GM21367 (cell line): ENCODE measurements around the gene PSMD6.

Source experiments
- ATAC-seq: cut with Tn5 transposase; IDR thresholded peaks from one replicate; pipeline ENCODE4 v1.9.1; 2021; ENCODE audit not compliant: unreplicated experiment

Gene PSMD6

DNA sequence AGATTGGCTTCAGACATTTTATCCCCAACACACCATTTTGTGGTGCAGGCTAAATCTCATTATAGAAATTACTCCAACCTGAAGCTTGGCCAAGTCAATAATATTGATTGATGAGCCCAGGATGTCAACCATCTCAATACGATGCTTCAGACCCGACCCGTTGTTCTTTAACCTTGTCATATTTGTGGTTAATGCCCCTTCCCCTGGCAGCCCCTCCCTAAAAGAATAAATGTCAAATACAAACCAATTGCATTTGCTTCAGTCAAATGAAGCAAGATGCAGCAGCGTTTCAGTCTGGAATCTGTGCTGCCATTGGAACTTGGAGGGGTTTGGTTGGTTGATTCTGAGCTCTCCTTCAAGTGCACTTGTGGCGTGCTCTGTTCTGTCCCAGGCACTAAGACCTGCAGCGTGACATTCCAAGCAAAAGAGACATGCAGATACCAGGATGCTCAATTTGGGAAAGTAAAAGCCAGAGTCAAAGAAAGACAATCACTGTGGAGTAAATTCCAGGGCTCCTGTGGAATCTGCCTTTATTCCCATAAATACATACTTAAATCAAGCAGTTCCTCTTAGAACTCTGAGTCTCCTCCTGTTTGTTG, 23.8 kb upstream of the PSMD6 start:
- ATAC-seq, result no peak

DNA sequence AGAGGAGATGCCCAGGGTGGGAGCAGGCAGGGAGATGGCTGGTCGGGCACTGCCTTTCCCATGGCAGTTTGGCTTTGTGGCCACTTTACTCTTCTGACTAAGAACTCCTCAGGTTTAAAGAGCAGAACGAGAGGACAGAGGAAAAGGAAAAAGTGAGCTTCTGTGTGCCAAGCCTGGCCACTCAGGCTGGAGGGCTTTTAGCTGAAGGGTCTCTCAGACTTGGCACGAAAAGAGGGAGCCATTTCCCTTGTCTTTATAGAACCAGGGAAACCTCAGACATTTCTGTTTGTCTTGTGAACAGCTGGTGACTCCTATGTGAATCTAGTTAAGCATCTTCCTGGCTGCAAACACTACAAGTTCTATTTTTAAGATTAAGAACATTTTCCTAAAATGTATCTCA, 23.3 kb upstream of the PSMD6 start:
- ATAC-seq, result no peak

DNA sequence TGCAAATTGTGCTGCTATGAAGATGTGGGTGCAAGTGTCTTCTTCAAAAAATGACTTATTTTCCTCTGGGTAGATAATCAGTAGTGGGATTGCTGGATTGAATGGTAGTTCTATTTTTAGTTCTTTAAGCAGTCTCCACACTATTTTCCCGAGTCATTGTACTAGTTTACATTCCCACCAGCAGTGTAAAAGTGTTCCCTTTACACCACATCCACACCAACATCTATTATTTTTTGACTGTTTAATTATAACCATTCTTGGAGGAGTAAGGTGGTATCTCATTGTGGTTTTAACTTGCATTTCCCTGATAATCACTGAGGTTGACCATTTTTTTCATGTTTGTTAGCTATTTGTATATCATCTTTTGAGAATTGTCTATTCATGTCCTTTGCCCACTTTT, 19.7 kb upstream of the PSMD6 start:
- no peak for ATAC-seq

DNA sequence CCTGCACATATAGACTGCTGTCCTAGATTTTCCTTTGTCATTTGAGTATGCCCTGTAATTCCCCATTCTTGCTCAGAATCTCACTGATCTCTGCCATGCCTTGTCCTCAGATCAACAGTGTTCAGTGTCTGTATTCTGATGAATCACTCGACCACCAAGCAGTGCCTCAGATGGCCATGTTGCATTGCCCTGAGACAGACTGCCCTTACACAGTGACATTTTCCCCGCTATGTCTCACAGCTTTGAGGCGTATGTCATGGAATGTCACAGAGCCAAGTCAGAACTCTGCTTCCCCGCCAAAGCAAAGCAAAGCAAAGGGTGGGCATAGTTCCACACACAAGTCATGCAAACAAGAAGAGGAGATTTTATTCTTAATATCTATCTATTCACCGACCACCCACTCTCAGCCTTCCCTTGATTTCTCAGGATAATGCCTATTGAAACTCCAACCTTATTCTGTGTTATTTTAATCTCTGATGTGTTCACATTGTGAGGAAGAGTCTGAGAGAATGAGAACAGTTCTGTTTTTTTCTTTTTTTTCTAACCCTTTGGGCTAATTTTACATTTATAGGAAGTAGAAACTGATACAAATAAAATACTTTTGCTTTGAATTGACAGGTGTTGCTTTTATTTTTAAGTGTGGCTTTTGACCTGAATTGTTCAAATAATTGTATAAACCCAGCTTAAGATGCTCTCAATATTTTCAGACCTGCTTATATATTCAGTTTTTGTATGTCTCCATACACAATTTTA, 16.9 kb upstream of the PSMD6 start:
- no peak for ATAC-seq

DNA sequence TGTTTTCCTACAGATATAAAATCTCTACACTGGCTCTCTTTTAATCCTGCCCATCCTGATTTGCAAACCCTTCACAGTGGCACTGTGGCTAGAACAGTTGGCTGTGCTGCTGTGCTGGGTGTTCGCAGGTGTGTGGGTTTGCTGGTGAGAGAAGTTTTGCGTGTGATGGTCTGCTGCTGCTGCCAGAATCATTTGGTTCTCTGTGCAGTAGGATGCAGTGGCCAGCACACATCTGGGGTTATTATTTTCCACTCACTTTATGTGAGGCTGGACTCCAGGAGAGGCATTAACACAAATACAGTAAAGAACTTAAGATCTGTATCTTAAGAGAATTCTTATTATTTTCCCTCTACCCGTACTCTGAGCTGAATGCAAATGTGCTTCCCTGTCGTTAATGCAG, 16.0 kb upstream of the PSMD6 start:
- no peak for ATAC-seq

DNA sequence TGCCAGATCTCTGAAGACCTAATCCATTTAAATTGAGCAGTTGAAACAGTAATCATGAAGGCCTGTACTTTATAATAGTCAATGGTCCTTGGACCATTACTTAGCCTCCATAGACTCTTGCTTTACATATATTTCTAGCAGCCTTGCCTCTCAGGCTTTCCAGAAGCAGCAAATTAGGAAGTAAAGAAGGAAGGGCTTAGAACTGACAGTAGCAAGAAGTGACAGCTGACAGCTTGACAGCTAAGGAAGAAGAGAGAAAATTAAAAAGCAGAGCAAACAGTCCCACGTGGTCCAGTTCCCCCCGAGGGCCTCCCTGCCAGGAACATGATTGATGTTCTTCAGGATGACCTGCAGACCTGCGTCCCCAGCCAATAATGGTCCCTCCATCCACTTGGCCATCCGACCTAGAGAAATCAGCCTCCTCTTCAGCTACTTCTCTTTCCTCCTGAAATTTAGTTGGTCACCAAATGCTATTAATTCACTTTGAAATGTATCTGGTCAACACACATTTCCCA, 15.0 kb upstream of the PSMD6 start:
- ATAC-seq, result no peak

DNA sequence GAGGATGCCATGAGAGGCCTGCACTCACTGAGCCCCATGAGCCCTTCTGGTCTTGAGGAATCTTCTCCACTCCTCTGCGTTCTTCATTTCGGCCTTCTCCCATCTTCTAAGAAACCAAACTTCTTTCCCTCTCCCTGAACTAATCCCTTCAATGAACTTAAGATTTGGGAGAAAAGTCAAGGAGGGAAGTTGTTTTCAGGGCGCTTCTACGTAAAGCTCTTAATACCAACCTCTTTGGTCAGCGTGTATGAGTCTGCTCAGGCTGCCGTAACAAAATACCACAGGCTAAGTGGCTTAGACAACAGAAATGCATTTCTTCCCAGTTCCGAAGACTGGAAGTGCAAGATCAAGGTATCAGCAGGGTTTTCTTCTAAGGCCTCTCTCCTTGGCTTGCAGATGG, 13.8 kb upstream of the PSMD6 start:
- ATAC-seq, result no peak

DNA sequence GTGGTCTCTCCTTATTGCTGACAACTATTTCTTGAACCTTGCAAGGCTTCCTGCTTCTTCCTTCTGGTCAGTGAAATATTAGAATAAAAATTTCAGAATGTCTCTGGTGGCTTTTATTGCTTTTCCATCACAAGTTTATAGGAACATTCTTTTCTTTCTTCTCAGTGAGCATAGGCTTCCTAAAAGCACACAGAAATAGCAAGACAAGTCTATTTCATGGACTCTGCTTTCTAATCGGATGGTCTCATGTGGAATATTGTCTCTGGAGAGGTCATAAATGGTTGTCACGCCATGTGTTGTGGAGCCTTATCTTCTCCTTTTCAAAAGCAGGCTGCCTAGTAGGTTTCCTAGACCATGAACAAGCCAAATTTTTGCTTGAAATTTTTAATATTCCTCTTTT, 9.8 kb upstream of the PSMD6 start:
- no peak for ATAC-seq

DNA sequence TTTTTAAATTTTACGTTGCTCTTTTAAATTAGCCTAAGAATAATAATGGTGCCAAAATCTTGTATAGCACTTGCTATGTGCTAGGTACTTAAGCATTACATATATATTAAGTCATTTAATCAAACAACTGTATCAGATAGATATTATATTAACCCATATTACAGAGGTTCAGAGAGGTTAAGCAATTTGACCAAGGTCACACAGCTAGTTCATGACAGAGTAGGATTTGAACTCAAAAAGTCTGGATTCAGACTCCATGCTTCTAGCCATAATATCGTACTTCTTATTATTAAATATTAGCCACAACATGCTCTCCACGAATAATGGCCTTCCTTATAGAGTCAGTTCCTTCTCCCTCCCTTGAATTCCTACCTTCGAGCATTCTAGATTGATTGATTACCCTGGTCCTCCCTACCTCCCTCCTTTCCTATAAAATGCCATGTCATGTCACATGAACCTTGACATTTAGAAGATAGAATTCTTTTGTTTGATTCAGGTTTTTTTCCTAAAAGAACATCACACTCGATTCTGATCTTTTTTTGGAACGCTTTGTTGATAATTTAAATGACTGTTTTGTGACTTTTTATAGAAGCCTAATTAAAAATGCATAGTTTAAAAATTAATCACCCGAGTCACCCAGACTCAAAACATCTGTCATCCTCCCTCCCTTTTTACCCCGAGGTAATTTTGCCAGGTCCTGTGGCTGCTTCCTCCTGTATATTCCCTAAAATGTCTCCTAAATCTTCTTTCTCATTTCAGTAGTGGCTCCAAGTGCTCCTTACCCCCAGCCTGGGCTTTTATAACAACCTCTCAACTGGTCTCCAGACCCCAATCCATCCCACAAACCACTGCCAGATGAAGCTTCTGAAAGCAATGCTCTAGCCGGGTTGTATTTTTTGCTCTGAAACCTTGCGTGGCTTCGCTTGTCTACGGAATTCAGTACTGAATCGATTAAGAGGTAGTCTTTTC, 8.5 kb upstream of the PSMD6 start:
- no peak for ATAC-seq

DNA sequence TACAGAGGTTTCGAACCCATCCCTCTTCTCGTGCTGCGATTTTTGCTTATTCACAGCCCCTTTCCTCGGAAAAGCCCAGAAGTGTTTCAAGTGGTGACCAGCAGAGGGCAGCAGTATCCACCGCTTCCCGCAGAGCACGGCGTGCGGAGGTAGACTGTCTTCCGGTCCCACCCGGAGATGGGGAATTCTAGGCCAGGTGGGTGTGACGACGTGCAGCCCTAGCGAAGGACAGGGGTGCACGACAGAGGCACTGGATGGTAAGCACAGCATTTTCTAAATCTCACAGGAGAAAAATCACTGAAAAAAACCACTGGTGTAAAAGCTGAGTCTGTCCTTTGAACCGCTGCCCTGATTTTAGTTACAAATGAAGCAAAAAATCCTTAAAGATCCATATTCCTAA, 7.4 kb upstream of the PSMD6 start:
- ATAC-seq, result peak; percentile 93

DNA sequence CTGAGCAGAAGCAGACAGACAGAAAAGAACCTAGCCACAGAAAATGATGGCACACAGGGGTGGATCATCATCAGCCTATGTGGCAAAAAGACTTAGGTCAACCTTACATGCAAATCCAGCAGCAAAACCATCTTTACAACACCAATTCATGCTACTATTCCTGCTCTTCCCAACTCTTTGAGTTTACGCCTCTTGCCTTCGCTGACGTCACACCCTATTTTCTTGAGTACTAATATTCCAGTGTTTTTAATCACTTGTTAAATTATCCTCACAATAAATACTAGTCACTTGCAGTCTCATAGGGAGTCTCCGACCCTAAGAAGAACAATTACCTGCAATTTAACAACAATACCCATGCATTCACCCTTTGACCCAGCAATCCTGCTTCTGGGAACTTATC, 6.0 kb upstream of the PSMD6 start:
- no peak for ATAC-seq

DNA sequence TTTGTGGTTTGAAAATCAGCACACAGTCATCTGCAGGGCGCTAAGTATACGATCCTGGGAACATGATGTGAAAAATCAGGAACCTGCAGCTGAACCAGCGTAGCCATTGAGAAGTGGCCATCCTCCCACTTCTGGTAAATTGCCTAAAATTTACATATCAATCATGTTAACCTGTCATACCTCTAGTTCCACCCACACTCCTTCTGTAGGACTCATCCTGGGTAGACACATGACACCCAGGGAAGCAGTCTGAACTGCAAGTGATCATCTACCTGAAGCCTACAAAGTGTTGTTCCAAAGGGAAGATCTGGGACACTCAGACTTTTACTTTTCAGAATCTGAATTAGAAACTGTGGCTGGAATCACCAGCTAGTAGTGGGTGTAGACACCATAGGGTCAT, 5.5 kb upstream of the PSMD6 start:
- ATAC-seq, result no peak

DNA sequence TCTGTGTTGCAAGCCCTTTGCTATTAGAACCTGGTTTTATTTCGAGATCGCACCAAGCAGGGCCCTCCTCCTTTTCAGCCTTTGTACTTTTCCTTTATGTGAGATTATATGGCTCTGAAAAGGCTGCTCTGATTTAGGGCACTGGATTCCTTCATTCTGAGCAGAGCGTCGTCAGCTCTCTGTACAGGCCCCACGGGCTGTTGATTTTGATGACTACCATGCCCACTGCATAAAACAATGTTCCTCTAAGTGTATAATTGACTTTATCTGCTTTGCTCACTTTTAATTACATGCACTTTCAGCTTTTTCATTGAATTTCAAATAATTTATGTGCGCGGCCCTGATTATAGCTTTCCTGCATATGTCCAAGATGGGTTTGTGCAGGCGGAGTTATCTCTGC, 4.4 kb upstream of the PSMD6 start:
- ATAC-seq, result no peak

DNA sequence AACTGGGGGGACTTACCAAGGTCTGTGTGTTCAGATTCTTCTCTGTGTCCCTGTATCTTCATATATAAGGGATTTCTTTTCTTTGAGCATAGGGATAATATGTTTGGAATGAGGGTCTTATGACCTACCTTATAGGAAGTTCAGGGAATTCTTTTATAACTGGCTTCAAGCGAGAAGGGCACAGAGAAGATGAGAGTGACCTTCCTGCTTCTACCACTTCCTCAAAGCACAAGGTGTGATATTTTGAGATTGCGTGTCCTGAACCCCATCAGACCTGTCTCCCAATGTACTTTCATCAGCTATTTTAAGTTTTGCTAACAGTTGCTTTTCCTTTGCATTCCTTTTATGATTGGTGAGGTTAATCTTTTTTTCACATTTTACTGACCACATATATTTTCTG, 3.1 kb upstream of the PSMD6 start:
- ATAC-seq, result no peak

DNA sequence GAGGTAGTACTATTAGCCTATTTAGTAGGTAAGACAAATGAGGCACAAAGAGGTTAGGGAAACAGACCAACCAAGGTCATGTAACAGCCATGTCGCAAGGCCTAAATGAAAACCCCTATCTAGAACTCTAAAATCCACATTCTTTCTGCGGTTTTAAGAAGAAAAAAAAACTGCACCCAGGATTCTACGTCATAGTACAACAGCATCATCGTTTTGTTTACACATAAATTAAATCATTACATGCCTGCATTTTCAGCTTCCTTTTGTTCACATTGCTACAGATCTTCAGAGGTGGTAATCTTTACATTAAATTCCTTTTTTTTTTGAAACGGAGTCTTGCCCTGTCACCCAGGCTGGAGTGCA, 548 bp upstream of the PSMD6 start:
- no peak for ATAC-seq

DNA sequence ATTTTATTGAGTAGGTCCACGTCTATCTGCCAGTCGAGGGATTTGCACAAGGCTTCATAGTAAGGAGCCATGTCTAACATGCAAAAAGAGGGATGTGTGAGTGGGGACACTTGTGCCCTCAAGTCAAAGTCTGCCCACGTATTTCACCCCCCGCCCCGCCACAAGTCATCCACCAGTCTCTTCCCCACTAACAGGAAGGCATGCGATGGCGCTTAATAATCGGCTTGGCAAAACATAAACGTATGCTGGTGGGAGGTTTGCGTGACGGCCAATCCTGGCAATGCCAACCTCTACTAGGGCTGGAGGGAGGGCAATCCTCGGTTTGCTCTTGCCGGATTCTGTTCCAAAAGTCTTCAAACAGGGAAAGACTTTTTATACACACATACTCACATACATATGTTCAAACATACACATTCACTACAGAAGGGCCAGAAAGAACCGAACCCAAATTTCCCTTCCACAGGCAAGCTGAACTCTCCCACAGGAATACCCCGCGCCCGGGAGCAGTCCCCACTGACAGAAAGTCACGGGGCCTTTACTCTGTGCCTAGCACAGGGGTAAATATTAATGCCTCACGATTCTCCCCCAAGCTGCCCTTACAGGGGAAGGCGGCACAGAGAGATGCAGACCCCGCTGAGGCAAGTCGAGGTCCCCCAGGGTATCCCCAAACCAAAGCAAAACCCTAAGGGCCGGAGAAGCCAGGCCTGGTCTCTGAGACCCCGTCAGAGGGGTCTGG, 675 bp downstream of the PSMD6 start:
- no peak for ATAC-seq

DNA sequence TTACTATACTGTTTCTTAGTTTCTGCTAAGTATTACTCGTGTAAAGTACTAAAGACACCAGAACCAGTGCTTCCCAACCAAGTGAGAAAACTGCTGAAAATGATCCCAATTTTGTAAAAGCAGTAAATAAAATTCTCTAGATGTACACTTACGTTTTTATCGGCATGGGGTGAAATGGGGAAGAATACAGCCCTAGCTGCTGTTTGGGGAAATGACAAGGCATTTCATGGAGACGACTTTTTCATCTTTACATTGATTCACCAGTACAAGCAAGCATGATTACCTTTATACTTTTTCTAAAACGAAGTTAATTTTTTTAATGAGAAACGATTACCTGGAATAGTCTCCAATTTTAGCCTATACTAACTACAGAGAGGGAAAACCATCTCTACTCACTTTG, 1.4 kb downstream of the PSMD6 start:
- no peak for ATAC-seq

DNA sequence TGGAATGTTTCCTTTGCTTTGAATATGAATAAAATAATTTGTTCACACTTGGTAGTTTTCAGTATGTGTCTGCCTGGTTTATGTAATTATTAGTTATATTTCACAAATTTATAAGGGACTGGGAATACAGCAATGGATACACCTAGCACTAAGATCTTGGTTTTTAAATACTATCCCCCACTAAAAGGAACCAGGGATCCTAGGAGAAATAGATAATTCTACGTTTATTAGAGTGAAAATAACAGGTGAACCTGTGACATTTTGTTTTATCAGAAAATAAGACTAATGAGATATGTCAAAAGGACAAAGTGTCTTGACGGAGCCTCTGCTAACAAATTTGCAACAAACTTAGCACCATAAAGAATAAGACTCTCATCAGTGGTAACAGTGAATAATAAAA, 3.4 kb downstream of the PSMD6 start:
- no peak for ATAC-seq

DNA sequence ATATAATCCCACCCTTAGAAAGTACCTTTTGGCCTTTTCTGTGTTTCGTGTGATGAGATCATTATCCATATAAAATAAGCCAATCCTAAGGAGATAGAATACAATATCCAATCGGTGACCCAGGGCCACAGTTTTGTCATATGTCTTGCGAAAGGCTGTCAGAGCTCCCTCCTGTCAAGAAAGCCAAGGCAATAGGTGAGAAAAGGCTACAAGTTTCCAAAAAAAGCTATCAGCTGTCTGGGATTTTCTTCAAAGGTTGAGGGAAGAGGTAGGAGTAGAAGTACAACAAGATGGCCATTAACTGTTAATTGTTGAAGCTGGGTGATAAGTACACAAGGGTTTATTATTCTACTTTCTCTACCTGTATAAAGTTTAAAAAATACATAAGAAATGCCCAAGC, 4.0 kb downstream of the PSMD6 start:
- no peak for ATAC-seq

DNA sequence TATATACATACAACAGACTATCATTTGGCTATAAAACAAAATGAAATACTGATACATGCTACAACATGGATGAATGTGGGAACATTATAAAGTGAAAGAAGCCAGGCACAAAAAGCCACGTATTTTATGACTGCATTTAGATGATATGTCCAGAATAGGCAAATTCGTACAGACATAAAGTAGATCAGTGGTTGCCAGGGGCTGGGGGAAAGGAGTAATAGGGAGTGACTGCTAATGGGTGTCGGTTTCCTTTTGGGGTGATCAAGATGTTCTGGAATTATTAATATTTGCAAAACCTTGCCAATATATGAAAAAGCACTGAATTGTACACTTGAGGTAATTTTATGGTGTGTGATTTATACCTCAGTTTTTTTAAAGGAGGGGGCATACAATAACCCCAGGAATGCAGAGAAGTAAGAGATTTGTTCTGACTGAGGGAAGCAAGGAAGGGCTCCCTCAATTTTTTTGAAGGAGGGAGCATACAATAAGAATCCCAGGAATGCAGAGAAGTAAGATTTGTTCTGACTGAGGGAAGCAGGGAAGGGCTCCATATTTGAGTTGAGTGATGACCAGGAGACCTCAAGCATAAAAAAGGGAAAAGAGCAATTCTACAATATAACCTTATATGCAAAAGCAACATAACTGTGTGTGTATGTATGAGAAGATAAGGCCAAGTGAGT, 6.2 kb downstream of the PSMD6 start:
- no peak for ATAC-seq

DNA sequence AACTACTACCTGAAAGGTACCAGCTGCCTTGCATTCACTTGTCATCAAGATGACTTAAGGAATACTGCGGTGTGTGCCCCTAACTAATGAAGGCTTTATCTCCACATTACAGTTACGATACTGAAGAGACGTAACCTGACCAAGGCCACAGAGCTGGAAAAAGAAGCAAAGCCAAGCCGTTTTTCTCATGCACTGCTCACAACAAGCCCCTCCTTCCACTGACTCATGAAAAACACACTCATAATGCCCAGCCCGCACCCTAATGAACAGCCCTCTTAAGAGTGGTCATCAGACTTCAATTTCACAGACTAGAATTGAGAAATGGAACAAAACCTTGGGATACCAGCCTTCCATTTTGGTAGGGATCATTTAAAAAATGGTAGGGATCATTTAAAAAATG, 11.6 kb downstream of the PSMD6 start:
- ATAC-seq, result no peak
